GM13976 (cell line): ENCODE results near the gene PPARD.
"Not testable (repeated sequence)": the region's sequence is repeated elsewhere in the genome, so short reads cannot be mapped to it uniquely, and the experiment has no call there.

Experiments
- DNase-seq: peaks from one replicate; pipeline ENCODE4 v3.0.0; 2012; ENCODE audit warnings: low spot score
- CTCF ChIP-seq: IDR thresholded peaks from 2 replicates; pipeline ENCODE4 v1.5.1; 2012; ENCODE audit warnings: borderline replicate concordance, mild to moderate bottlenecking; ENCODE audit not compliant: insufficient read depth; ENCODE audit errors: extremely low read depth, missing control alignments, control extremely low read depth
- in situ Hi-C: fragments of 300-500 bp; cut with MboI; formaldehyde crosslinking; loops from one replicate; pipeline ENCODE4 v1.12.0; 2022; ENCODE audit warnings: low sequenced_read_pairs, mixed read lengths, inconsistent platforms; ENCODE audit not compliant: unreplicated experiment

Gene PPARD

GRCh38 chr6:35427851-35428321 lies 85.5 kb downstream of the PPARD start:
- in situ Hi-C loops = no loop called here
- TF ChIP-seq CTCF = no peak
- DNase-seq = no peak

GRCh38 chr6:35428421-35429149 lies 86.2 kb downstream of the PPARD start:
- TF ChIP-seq CTCF = no peak
- no peak for DNase-seq
- in situ Hi-C loops = no loop called here

GRCh38 chr6:35429463-35429862 lies 87.1 kb downstream of the PPARD start:
- in situ Hi-C loops = no loop called here
- DNase-seq = no peak
- no peak for TF ChIP-seq CTCF

- in situ Hi-C loops = no loop called here
- DNase-seq = no peak
Observed at GRCh38 chr6:35432291-35432690, 89.9 kb downstream of the PPARD start.

GRCh38 chr6:35432702-35433101 lies 90.3 kb downstream of the PPARD start:
- in situ Hi-C loops, DNase-seq: not testable (repeated sequence)

More at GRCh38 chr6:35432291-35432690, 89.9 kb downstream of the PPARD start:
- no peak for TF ChIP-seq CTCF

- no peak for DNase-seq
- in situ Hi-C loops = no loop called here
- TF ChIP-seq CTCF = no peak
Observed at GRCh38 chr6:35435074-35435837, 92.9 kb downstream of the PPARD start.
